ENCODE measurements around the gene ZDHHC11B. TPM values are rescaled to one million over a fixed set of nuclear protein-coding genes. Genes with fewer than 3 reads are reported as not detected.

ZDHHC11B gene
- total and polyA plus RNA-seq, 2 of the 13 experiments (the other 11 are each of a cell fraction or from before 2014, with no cell fraction given): 0.11 to 0.12 TPM

- TF ChIP-seq ATF7 (IDR thresholded peaks at IDR 0.05) (no peak), ATF7 (CRISPR knock-in tag; IDR thresholded peaks at IDR 0.05) (peak; percentile 24; the same call in 1 of the 2 replicates), ZNF567 (CRISPR knock-in tag; IDR thresholded peaks at IDR 0.05; ENCODE audit: borderline replicate concordance) (0 out of 2 replicates have a peak, but pooled peaks have one; percentile 38), ASH2L (IDR thresholded peaks at IDR 0.05; ENCODE audit: insufficient read length, low read depth, low read length) (no peak), MTA1 (CRISPR knock-in tag; IDR thresholded peaks at IDR 0.05; ENCODE audit: borderline replicate concordance) (peak; percentile 64; the same call in 1 of the 2 replicates), TBX3 (IDR thresholded peaks at IDR 0.05; ENCODE audit: borderline replicate concordance) (no peak), ZHX1 (CRISPR knock-in tag; IDR thresholded peaks at IDR 0.05; ENCODE audit: low read depth) (no peak), THYN1 (CRISPR knock-in tag; IDR thresholded peaks at IDR 0.05; ENCODE audit: borderline replicate concordance, low read depth) (no peak), SIN3A (IDR thresholded peaks at IDR 0.05; ENCODE audit: borderline replicate concordance, low read depth, low read length) (no peak; the same call in 1 of the 2 replicates), ZNF343 (CRISPR knock-in tag; IDR thresholded peaks at IDR 0.05) (peak; percentile 76; the same call in 1 of the 2 replicates), ZNF446 (CRISPR knock-in tag; IDR thresholded peaks at IDR 0.05) (no peak), ZNF44 (CRISPR knock-in tag; IDR thresholded peaks at IDR 0.05) (no peak), GRHL1 (CRISPR knock-in tag; conservative IDR thresholded peaks at IDR 0.05) (no peak), TFDP2 (CRISPR knock-in tag; IDR thresholded peaks at IDR 0.05) (0 out of 2 replicates have a peak, but pooled peaks have one; percentile 37), ZNF3 (CRISPR knock-in tag; IDR thresholded peaks at IDR 0.05) (no peak), MBD4 (IDR thresholded peaks at IDR 0.05; ENCODE audit: borderline replicate concordance, low read length) (no peak), IKZF5 (CRISPR knock-in tag; IDR thresholded peaks at IDR 0.05) (no peak), ZNF570 (CRISPR knock-in tag; IDR thresholded peaks at IDR 0.05; ENCODE audit: borderline replicate concordance) (no peak), ZNF10 (CRISPR knock-in tag; IDR thresholded peaks at IDR 0.05; ENCODE audit: borderline replicate concordance, low read depth) (no peak), BRCA1 (CRISPR knock-in tag; IDR thresholded peaks at IDR 0.05) (no peak; the same call in 1 of the 2 replicates), ZNF713 (CRISPR knock-in tag; IDR thresholded peaks at IDR 0.05) (no peak), PRPF4 (IDR thresholded peaks at IDR 0.05; ENCODE audit: low read depth, low read length, poor library complexity, severe bottlenecking) (no peak)
Measured at GRCh38 chr5:671459-672328, 112.8 kb downstream of the ZDHHC11B start (continued).
